T follicular helper cell (primary cell): ENCODE measurements around the gene METTL1.

Experiments
- DNase-seq: peaks from one replicate; pipeline ENCODE4 v3.0.0-alpha.2; 2020; ENCODE audit warnings: low read depth

METTL1 gene

DNA sequence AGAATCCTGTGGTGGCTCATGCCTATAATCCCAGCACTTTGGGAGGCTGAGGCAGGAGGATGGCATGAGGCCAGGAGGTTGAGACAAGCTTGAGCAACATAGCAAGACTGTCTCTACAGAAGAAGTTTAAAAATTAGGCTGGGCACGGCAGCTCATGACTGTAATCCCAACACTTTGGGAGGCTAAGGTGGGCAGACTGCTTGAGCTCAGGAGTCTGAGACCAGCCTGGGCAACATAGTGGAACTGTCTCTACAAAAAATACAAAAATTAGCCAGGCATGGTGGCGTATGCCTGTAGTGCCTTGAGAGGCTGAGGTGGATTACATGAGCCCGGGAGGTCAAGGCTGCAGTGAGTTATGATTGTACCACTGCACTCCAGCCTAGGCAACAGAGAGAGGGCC lies 4.0 kb downstream of the METTL1 start:
- DNase-seq = no peak

- no peak for DNase-seq
Measured at GRCh38 chr12:57767305-57767698, 4.6 kb downstream of the METTL1 start.

- no peak for DNase-seq
Measured at GRCh38 chr12:57766464-57767304, 5.2 kb downstream of the METTL1 start, which contains the start of gene CYP27B1. CYP27B1 (minus strand) TSS chr12:57767078; CDS start chr12:57767041, 37 bp downstream.

DNA sequence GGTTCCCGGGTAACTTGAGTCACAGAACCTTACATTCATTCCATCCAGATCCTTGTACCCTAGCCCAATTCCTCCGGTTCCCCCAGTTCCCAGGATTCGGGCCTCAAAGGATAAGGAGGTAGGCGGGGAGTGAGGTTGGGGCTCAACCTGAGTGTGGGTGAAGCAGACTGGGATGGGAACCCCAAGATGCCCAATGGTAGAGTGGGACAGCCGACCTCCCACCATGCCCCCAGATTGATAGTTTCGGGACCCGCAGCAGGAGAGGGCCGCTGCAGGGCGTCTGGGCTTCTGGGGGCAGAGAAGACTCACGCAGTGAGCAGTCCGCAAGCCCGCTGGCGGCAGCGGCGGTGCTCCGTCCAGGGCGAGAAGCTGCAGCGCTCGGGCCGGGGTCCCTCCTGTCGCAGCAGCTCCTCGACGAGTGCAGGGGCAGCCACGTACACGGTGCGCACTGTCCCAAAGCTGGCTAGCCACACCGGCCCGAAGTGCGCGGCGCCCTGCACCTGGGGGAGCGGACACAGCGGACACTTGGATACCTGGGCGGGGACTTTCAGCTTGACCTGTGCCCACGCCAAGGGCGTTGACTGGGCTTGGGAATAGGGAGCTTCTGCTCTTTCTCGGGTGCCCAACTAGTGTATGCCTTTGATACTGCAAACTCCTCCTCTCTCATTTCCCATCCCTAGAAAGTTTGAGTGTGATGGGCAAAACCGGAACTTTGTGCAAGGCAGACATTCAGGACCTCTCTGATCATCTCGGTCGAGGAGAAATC lies 6.0 kb downstream of the METTL1 start:
- DNase-seq = no peak

DNA sequence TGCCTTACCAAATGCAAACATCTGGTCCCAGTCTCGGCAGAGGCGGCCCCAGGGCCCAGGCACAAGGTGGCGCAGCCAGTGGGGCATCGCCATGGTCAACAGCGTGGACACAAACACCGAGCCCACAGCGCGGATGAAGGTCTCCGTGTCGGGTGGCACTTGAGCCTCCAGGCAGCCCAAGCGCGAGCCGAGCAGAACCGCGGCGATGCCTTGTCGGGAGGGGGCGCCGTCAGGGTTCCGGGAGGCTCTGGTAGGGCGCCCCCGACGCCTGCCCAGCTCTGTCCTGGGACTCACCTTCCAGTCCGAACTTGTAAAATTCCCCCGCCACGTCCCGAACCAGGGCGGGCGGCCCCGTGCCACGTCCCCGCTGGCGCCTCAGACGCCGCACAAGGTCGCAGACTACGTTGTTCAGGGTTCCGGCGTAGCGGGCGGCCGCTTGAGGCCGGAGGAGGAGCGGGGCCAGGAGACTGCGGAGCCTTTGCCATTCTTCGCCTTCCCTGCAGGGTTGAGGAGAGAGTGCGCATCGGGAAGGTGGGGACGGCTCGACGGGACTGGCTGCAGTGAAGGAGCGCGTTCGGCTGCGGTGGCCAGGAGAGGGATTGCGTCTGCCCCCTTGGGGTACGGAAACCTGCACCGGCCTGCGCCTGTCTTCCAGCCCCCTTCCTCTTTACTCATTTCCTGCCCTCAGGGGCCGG lies 6.8 kb downstream of the METTL1 start:
- DNase-seq = no peak

GRCh38 chr12:57764662-57765002 lies 7.3 kb downstream of the METTL1 start:
- no peak for DNase-seq

- no peak for DNase-seq
Measured at GRCh38 chr12:57763881-57764661, 7.8 kb downstream of the METTL1 start.

- no peak for DNase-seq
Measured at GRCh38 chr12:57762463-57762862, 9.4 kb downstream of the METTL1 start.

DNA sequence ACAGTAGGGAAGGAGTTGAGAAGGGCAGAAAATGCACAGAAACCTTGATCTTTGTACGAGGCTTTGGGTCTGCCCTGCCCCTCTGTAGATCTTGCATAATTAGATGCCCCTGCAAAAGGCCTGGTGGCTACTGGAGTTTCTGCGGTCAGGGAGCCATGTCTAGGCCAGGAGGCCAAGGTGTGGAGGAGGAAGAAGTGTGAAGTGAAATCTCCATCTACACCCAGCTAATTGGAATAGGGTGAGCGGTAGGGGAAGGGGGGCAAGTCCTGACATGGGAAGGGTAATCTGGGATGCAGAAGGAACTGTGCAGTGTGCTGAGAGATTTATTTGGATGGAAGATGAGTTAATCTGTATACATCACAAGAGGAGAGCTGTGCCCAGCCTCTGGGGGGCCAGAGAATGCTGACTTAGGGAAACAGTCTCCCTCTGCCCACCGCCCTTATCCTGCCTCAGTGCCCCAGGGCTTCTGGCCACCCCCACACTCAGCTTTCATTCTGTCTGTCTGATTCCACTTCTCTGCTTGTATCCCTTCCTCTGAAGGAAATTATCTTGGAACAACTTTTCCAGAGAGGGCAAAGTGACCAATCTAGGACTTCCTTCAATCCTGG lies 10.4 kb downstream of the METTL1 start:
- DNase-seq = no peak

GRCh38 chr12:57760347-57760982 lies 11.4 kb downstream of the METTL1 start:
- no peak for DNase-seq

GRCh38 chr12:57759360-57759980 lies 12.4 kb downstream of the METTL1 start:
- no peak for DNase-seq

DNA sequence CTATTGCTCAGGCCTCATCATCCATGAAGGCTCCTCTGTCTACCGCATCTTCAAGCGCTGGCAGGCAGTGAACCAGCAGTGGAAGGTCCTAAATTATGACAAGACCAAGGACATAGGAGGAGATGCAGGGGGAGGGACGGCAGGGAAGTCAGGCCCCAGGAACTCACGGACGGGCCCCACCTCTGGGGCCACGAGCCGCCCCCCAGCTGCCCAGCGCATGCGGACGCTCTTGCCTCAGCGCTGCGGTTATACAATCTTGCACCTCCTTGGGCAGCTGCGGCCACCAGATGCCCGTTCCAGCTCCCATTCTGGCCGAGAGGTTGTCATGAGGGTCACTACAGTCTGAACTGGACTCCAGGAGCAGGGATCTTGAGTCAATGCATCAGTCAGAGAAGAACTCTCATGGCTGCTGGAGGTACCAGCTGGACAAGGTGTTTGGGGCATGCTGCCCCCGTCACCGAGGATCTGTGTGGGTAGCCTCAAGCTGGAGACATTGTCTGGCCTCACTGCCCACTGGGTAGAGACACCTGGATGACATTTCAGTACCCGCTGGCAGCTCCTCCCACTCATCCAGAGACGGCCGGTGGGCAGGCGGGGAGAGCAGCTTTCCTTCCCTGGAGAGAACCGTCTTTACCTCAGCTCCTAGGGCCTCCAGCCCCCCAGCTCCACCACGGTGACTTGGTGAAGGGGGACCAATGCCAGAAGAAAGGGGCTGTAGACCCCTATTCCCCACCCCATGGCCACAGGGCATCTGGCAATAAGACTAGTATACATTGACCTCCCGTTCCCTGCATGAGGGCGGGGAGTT lies 13.1 kb downstream of the METTL1 start:
- DNase-seq = no peak

- DNase-seq = no peak
Measured at GRCh38 chr12:57757771-57758170, 14.1 kb downstream of the METTL1 start.

- DNase-seq = peak; percentile 58
Measured at GRCh38 chr12:57756406-57757341, 15.2 kb downstream of the METTL1 start.

DNA sequence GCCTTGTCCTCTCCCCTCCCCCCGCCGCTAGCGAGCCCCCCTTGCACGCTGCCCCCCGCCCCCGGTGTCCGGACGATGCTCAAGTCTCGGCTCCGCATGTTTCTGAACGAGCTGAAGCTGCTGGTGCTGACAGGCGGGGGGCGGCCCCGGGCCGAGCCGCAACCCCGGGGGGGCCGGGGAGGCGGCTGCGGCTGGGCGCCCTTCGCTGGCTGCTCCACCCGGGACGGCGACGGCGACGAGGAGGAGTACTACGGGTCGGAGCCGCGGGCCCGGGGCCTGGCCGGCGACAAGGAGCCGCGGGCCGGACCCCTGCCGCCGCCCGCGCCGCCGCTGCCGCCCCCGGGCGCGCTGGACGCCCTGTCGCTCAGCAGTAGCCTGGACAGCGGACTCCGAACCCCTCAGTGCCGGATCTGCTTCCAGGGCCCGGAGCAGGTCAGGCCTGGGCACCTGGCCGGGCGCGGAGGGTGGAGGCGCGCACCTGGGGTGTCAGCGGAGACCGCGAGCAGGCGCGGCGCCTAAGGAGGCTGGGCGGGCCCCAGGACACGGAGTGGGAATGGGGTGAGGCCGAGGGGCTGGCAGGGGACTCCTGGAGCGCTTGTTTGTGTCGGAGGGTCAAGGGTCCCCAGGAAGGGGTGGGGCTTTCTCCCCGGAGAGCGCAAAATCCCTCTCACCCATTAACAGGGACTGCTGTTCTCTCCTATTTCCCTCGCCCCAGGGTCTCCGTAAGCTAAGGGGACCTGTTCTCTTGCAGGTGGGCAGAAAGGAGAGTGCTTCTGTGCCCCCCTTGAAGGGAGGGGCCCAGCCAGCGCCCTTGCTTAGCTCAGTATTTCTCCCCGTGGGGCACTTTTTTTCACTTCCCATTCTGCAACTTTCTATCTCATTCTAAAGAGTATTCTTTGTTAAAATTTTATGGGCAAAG lies 16.2 kb downstream of the METTL1 start:
- DNase-seq = peak; percentile 27

GRCh38 chr12:57755194-57755453 lies 16.8 kb downstream of the METTL1 start:
- no peak for DNase-seq

GRCh38 chr12:57754411-57755193 lies 17.3 kb downstream of the METTL1 start, which contains the start of gene MARCHF9:
MARCHF9 (plus strand) TSS chr12:57755103; CDS start chr12:57755529, 426 bp downstream.
- peak; percentile 83 for DNase-seq
